SW480 (cell line): ENCODE results near the gene DNAJC27.
"Not testable (repeated sequence)": the region's sequence is repeated elsewhere in the genome, so short reads cannot be mapped to it uniquely, and the experiment has no call there.

Source experiments
- DNase-seq: peaks from one replicate; pipeline ENCODE4 v3.0.0-alpha.2; 2016; ENCODE audit warnings: low spot score

Gene DNAJC27

GRCh38 chr2:24971536-24972314 is at the start of gene DNAJC27:
DNAJC27 (minus strand) TSS chr2:24971955; CDS start chr2:24971904, 51 bp downstream.
- peak; percentile 99 for DNase-seq

- peak; percentile 46 for DNase-seq
Observed at GRCh38 chr2:25018681-25019080, 46.9 kb upstream of the DNAJC27 start.

GRCh38 chr2:25014631-25015030 is 42.9 kb upstream of the DNAJC27 start:
- DNase-seq = no peak

GRCh38 chr2:25011342-25011741 is 39.6 kb upstream of the DNAJC27 start:
- not testable (repeated sequence) for DNase-seq

GRCh38 chr2:25009954-25010353 is 38.2 kb upstream of the DNAJC27 start:
- DNase-seq = no peak

- no peak for DNase-seq
Observed at GRCh38 chr2:25002066-25002465, 30.3 kb upstream of the DNAJC27 start.

GRCh38 chr2:25001325-25001637 is 29.5 kb upstream of the DNAJC27 start:
- no peak for DNase-seq

- no peak for DNase-seq
Observed at GRCh38 chr2:25000503-25001324, 29.0 kb upstream of the DNAJC27 start.

GRCh38 chr2:25000036-25000435 is 28.3 kb upstream of the DNAJC27 start:
- DNase-seq = no peak

- not testable (repeated sequence) for DNase-seq
Observed at GRCh38 chr2:24999097-24999496, 27.3 kb upstream of the DNAJC27 start.

GRCh38 chr2:24994146-24994724 is 22.5 kb upstream of the DNAJC27 start:
- no peak for DNase-seq

GRCh38 chr2:24993406-24994145 is 21.8 kb upstream of the DNAJC27 start:
- no peak for DNase-seq

- no peak for DNase-seq
Observed at GRCh38 chr2:24986372-24986771, 14.6 kb upstream of the DNAJC27 start.

GRCh38 chr2:24985511-24985910 is 13.8 kb upstream of the DNAJC27 start:
- no peak for DNase-seq

- DNase-seq = no peak
Observed at GRCh38 chr2:24984912-24985311, 13.2 kb upstream of the DNAJC27 start.

GRCh38 chr2:24981411-24982136 is 9.8 kb upstream of the DNAJC27 start:
- no peak for DNase-seq

- DNase-seq = no peak
Observed at GRCh38 chr2:24978661-24979060, 6.9 kb upstream of the DNAJC27 start.

- DNase-seq = no peak
Observed at GRCh38 chr2:24977631-24978030, 5.9 kb upstream of the DNAJC27 start.

GRCh38 chr2:24973812-24974211 is 2.1 kb upstream of the DNAJC27 start:
- no peak for DNase-seq

GRCh38 chr2:24972315-24972961 is 683 bp upstream of the DNAJC27 start:
- DNase-seq = peak; percentile 85

- DNase-seq = no peak
Observed at GRCh38 chr2:24971286-24971535, 544 bp downstream of the DNAJC27 start.
